HG03045 (cell line): ENCODE measurements around the gene SV2A.
A peak's percentile ranks its signal among the peaks of the same experiment; 100 is the strongest.

Source experiments
- ATAC-seq: cut with Tn5 transposase; IDR thresholded peaks from one replicate; pipeline ENCODE4 v1.9.1; 2021; ENCODE audit warnings: mild to moderate bottlenecking, moderate library complexity; ENCODE audit not compliant: unreplicated experiment

SV2A gene

DNA sequence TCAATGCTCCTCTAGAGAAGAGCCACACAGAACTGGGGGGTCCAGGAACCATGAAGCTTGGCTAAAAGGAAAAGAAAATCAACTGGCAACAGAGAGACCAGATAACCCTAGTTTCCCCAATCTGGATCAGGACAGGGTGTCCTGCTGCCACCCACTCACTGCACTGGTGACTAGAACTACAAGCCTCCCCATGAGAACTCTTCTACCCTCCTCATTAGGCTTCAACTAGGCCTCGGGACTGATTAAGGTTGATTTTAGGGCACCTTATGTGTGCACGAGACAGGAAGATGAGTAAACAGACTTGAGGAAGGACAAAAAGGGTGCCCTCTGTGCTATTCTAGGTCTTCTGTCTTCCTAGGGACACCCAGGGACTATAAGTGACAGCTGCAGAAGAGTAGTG, 12.2 kb upstream of the SV2A start:
- no peak for ATAC-seq

DNA sequence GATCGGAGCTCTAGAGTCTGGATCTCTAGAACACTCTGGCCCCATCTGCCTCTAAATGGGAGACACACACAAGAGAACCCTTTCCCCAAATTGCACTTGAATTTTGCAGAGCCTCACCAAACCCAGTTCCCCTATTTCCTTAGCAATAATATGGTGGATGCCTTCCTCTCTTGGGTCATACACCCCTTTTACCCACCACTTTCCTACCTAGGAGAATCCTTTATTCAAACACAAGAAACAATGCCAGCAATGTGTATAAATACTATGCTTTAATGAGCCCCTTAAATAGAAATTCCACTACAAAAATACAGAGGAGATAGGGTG, 10.7 kb upstream of the SV2A start:
- peak; percentile 7 for ATAC-seq

DNA sequence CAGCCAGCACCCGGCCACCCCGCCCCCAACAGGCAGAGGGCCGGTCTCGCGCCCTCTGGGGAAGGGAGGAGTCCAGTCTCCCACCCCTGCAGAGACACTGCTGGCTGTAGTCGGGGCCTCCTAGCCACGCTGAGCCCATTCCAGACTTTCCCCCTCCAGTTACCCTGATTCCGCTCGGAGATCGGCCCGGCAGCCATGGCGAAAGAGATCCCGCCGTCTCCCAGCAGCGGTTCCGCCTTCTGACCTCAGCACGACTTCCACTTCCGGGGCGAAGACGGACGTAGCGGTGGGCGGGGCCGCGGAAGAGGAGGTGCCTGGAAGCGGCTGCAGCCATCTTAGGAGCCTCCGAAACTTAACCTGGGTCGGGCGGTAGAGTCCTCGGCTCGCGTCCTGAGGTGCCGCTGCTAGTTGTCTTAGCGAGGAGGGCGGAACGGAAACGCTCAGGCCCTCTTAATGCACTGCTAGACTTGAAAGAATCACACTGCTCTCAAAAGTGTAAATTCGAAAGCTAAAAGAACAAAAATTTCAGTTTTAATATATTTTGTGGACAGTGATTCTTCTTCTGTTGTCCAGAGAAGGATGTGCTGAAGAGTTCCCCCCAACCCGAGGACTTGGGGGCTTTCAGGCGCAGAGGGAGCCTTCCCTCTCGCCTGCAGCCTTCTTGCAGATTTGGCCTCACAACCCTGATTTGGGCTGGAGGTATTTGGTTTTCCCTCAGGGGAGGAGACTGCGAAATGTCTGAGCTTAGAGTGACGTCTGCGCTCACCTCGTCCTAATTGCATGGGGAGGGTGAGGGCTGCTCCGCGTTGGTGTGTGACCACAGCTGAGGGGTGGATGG, 10.1 kb upstream of the SV2A start, which contains the start of gene SF3B4:
Gene SF3B4 (minus strand): TSS at position 241 of the 838 bp plus-strand sequence. CDS start 44 bp downstream, at position 197.
- peak; percentile 92 for ATAC-seq

DNA sequence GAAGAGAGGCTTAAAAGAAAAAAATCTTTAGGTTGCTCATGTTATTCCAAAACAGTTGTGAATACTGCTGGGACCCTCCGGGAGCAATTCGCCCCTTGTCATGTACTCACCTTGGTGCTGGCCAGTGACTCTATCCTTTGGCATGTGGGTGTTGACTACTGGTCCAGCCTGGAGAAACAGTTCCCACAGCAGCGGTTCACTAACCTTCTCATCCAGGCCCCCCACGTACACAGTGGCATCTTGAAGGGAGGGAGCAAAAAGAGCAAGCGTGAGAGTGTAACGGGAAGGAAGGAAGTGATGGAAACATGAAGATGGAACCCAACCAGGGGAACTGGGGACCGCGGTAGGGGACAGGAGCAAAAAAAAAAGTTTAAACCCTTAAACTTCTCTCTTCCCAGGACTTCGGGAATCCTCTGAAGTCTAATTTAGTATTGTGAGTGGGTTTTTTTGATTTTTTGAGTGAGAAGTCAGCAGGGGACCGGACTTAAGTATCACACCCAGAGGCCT, 9.5 kb upstream of the SV2A start:
- no peak for ATAC-seq

DNA sequence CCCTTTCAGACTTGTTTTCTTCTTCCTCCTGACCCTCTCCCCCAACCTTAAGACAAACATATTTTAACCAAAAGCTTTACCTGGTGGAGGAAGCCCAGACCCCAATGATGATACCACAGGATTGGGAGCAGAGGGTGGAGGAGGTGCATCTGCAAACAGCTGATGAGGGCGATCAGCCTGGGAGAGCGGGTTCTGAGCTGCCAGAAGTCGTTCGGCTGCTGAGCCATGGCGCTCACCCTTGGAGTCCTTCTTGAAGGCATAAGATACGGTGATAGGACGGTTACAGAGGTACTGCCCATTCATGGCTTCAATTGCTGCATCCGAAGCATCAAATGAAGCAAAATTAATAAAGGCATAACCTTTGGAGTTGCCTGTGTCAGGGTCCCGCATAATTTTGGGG, 8.7 kb upstream of the SV2A start:
- no peak for ATAC-seq

DNA sequence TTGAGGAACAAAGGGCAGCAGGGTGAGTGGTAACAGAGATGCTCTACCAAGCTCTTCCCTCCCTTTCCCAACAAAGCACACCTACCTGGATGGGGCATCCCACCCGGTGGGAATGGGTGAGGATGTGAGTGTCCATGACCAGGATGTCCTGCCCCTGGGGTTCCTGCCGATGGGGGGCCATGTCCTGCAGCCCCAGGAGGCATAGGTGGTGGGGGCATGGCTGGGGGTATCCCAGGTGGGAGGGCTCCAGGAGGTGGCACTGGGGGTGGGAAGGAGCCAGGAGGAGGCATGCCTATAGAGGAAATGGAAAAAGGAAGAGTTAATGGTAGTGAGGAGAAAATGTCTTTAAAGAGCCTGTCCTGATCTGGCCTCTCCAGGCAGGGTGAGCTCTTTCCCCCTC, 8.1 kb upstream of the SV2A start:
- no peak for ATAC-seq

DNA sequence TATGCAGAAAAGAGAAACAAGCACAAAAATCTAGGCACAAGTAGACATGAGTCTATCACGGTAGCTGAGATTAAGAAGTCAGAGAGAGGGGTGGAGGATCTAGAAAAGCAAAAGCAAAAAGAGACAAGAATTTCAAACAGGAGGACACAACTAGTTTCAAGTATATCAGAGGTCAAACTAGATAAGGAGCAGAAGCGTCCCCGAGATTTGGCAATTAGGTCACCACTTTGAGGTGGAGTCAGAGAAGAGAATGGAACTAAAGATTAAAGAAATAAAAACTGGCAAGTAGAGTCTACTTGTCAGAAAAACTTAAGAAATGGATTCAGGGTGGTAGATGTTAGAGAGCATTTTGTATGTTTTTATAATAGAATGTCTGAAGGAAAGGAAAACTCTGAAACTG, 7.7 kb upstream of the SV2A start:
- ATAC-seq = no peak

DNA sequence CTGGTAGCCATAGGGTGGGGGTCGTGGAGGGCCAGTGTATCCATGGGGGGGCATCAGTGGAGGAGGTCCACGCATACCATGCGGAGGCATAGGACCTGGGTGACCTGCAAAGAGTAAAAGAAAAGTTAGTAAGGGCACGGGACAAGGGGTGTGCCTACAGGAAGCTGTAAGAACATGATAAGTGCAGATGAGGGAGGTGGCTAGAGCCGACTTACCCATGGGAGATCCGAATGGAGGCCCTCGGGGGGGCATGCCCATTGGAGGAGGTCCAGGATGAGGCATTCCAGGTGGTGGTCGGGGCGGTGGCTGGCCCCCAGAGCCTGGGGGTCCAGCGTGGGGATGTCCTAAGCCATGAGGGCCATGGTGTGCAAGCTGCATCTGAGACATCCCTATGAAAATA, 6.0 kb upstream of the SV2A start:
- no peak for ATAC-seq

DNA sequence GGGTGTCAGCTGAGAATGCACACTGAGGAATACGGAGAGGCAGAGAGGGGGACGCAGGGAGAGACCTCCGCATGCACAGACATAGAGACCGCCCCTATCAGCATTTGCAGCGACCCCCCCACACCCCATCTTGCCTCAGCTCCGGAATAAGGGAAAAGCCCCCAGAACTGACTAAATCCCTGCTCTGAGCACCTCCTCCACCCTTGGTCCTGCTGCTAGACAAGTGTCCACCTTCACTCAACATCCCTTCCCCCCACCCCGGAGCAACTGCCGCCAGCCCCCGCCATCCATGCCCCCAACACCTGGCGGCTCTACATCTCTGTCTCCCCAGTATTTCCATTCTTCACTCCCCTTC, 769 bp downstream of the SV2A start:
- ATAC-seq = no peak

DNA sequence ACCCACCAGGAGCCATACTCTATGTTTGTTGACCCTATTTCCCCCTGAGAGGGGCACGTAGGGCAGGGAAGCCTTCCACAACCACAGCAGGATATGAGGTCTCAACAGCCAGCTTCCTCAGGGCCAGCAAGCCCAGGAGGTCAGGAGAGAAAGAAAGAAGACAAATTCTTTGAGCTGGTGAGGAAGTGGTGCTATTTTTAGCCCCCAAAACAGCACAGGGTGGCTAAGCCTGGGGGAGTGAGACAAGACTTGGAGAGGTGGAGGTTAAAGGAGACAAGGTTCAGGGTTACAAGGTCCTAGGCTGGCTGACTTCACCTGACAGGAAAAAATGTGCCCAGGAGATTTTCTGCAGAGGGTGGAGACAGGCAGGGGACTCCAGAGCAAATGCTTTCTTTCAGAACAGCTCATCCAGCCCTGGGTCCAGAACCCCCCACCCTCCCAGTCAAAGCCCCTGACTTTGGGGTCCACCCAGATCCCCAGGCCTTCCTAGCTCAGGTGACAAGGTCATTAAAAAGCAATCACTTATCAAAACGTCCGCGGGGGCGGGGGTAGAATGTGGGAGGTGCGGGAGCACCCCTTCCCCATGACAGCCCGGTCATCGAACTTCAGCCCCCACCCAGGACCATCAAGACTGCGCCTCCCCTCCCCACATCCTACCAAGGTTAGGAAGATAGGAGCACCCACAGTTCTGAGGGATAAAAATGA, 1.3 kb downstream of the SV2A start:
- ATAC-seq = no peak

DNA sequence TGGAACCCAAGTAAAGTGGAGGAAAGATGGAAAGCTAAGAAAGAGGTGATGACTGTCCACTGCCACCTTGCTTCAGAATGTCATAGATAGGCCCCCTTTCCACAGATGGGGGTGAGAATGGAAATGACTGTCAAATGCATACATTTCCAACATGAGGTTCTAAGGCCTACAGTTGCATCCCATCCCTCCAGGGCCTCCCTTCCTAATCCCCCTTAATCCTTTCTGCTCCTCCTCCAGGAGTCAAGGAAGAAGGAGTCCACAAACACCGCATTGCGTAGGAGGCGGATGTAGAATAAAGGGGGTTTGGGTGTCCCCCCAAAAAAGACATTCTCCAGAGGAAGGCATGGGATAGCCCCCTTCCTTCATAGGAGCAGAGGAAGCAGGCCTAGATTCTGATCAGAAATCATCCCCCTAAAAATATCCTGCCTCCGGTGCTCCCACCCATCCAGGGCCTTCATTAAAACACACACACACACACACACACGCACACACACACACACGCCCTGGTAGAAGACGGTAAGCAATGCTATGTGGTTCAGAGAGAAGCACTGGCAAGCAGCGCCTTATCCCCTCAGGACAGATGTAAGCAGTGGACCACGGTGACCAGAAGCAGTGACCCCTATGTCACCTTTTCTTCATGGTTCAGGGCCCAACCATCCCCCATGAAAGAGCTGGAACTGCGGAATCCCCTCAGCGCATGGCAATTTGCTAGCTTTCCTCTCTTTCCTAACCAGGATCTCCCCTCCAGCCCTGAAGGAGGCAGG, 2.0 kb downstream of the SV2A start:
- no peak for ATAC-seq

DNA sequence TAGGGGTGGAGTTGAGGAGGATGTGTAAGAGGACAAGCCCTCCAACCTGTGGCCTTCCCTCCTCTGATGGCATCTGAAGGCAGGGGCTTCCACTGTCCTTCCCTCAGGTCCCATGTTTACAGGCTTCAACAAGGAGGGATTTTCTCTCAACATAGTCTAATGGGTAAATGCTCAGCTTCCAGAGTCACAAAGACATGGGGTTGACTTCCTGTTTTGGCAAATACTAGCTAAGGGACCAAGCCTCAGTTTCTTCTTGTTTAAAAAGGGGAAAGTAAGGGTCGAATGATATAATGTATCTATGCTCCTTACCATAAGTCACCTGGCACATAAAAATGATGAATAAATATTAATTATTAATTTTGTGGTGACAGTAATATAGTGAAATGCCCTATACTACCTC, 3.1 kb downstream of the SV2A start:
- no peak for ATAC-seq

DNA sequence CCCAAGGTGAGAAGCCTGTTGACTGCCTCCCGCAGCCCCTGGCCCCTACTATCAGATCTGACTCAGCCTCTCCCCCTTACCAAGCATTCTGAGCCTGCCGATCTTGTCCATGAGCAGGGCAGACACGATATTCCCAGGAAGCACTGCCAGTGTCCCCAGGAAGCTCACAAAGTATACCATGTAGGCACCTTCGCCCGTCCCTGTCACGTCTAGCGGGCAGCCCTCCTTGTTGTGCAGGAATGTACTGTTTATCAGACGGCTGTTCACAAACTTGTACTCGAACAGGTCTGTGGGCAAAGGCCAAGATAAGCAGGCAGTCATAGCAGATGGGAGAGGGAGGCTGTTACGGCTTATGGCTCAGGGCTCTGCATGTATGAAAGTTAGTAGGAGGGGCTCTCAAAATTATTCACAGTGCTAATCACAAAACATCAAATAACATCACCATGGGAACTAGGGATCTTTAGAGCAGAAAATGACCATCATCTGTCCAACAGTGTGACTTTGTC, 11.0 kb downstream of the SV2A start:
- ATAC-seq = no peak

DNA sequence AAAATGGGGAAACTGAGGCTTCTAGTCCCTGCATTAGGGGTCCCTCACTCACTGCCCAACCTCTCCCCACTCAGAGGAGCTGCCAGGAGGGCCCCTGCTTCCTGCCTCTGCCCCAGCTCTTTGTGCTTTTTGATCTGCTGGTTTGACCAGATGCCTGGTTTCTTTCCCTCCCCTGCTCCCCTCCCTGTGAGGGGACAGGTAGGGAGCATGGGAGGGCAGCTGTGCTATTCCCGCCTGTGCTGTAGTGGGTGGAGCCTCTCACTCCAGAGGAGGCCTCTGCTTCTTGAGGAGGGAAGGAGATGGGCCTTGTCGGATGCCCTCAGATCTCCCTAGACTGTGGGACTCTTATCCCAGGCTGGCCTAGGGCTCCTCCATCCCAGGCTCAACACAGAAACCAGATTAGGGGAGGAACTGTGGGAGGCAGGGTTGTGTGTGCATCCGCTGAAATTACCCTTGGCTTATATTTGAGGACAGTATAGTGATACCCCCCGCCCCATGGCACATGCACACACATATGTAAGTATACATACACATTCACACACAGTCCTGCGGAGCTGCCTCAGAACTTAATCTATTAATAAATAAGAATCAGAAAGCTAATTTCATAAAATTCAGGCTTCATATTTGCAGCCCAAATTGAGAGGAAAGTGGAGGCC, 13.7 kb downstream of the SV2A start:
- ATAC-seq = no peak

DNA sequence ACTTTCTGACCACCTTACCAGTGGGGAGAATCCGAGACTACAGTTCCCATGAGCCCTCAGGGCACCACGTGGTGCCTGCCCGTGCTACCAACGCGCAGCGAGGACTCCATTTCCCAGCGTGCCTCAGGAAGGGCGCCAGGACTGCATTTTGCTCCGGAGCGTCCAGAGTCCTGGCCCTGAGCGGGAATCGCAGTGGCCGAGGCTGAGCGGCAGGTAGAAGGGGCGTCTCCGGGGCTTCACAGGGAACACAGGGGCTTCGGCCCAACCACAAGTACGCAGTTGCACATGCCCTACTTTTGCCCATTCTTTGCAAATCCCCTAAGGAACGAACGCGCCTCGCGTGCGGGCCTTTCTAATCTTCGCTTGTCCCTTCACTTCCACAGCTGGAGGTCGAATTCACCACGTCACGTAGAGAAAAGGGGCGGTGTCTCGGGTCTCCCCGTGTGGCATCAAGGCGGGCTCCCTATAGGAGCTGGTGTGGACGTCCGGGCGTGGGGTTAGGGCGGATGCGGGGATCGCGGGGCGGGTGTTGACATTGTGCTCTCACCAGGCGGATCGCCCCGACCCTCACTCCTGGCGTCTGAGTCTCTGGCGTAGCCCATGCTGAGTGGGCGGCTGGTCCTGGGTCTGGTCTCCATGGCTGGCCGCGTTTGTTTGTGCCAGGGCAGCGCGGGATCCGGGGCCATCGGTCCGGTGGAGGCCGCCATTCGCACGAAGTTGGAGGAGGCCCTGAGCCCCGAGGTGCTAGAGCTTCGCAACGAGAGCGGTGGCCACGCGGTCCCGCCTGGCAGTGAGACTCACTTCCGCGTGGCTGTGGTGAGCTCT, 18.0 kb downstream of the SV2A start, which contains the start of gene BOLA1:
Gene BOLA1 (plus strand): TSS at position 109 of the 825 bp plus-strand sequence. CDS start 492 bp downstream, at position 601.
- ATAC-seq = peak; percentile 89

DNA sequence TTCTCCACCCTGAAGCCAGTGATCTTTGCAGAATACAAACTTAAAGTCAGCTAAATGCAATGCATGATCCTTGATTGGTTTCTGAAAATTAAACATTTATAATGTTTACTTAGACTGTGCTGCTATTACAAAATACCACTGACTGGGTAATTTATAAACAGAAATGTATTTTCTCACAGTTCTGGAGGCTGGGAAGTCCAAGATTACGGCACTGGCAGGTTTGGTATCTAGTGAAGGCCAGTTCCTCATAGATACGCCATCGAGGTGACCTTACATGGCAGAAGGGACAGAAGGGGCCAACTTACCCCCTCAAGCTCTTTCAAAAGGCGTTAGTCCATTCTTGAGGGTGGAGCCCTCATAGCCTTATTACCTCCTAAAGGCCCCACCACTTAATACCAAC, 21.1 kb downstream of the SV2A start:
- no peak for ATAC-seq

DNA sequence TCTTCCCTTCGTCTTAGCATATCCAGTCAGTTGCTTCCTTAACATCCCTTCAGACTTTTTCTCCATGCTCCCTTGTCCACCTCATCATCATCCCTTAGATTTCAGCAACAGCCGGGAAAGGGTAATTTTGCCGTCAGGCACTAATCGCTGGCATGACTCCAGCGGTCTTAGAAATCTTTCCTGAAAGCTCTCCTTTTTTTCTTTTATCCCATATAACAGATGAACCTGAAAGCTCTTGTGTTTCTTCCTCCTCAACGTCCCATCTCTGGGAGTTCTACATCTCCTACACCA, 28.7 kb downstream of the SV2A start:
- ATAC-seq = no peak

DNA sequence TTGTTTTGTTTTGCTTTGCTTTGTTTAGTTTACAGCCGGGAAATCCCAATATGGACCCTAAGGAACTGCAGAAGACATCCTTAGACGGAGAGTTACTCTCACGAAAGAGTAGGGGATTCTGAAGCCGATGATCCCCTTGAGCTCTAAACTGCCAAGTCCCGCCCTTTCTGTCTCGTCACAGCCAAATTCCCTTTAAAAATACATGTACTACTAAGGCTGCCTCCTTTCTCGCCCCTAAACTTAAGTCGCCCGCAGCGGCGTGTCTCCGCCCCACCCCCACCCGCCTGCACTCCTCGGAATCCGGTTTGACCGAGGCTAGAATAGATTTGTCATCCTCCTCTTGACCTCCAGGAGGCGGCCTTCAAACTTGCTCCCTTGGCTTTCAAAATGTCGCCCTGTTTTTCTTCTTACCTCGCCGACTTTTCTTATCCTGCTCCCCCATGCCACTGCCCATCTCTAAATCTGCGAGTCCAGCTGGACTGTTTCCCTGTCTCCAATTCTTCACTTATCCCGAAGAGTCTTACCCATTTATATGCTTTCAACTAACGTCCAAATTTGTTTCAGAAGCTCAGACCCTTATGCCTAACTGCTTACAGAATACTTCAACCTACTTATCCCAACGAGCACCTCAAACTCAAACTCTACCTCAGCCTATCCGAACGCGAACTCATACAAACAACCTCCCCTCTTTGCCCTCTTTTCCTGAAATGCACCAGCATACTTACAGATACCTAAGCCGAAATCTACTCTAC, 29.2 kb downstream of the SV2A start:
- peak; percentile 25 for ATAC-seq

DNA sequence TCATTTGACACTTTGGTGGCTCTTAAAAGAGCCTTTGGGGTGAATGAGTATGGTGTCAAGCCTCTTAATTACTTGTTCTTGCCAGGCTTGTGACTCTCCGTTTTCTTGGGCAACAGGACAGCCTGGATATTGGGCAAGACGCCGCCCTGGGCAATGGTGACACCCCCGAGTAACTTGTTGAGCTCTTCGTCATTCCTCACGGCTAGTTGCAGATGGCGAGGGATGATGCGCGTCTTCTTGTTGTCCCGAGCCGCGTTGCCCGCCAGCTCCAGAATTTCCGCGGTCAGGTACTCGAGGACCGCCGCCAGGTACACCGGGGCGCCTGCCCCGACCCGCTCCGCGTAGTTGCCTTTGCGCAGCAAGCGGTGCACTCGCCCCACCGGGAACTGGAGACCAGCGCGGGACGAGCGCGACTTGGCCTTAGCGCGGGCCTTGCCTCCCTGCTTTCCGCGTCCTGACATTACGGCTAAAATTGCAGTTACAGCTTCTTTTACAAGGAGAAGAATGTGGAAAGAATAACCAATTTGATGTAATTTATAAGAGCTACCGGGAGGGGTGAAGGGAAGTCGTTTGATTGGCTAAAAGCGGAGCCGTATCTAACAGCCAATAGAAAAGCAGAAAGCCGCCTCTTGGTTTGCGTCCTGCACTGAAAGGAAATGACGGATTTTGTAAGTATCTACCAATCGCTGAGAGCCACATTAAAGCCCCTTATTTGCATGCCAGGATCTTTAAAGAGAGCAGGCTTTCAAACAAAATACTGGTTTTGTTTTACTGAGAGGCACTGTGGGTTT, 30.0 kb downstream of the SV2A start:
- peak; percentile 44 for ATAC-seq
